ENCODE measurements around the gene PTPRD. TPM values are rescaled to one million over a fixed set of nuclear protein-coding genes. Genes with fewer than 3 reads are reported as not detected.

The PTPRD gene
- total RNA-seq, 2 donors from 2014 or later = 19.6 to 101 TPM

DNA sequence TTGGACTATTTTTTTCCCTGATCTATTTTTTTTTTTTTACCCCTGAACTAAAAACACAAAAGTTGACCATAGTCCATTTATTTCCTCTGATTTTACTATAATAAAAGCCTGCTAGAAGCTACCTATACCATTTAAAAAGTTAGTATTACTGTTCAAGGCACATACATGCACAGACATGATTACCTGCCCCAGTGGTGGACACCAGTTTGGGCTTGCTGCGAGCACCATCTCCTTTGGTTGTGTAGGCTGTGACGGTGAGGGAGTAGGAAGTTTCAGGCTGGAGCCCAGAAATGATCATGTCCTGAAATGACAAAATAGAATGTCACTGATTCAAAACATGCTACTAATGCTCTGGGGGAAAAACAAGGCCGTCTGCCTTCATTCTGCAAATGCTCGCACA is 2120.1 kb downstream of the PTPRD start:
- no peak for DNase-seq (ENCODE audit: low spot score)
- Histone ChIP-seq H3K4me3 (no peak overlapping the region), H3K9me3 (no peaks in the 10 kb centered on the region), H3K27ac (no peak overlapping the region), H3K27me3 (replicated peaks; ENCODE audit: insufficient read depth) (no peaks in the 10 kb centered on the region), H3K4me1 (ENCODE audit: control insufficient read depth in 1 of 2, low read depth in 2 of 2) (no peaks in the 10 kb centered on the region), H3K36me3 (peaks cover 4% of the 10 kb centered on the region)
- TF ChIP-seq, protein P1, sequence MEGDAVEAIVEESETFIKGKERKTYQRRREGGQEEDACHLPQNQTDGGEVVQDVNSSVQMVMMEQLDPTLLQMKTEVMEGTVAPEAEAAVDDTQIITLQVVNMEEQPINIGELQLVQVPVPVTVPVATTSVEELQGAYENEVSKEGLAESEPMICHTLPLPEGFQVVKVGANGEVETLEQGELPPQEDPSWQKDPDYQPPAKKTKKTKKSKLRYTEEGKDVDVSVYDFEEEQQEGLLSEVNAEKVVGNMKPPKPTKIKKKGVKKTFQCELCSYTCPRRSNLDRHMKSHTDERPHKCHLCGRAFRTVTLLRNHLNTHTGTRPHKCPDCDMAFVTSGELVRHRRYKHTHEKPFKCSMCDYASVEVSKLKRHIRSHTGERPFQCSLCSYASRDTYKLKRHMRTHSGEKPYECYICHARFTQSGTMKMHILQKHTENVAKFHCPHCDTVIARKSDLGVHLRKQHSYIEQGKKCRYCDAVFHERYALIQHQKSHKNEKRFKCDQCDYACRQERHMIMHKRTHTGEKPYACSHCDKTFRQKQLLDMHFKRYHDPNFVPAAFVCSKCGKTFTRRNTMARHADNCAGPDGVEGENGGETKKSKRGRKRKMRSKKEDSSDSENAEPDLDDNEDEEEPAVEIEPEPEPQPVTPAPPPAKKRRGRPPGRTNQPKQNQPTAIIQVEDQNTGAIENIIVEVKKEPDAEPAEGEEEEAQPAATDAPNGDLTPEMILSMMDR (IDR thresholded peaks at IDR 0.05) = no peak
- ATAC-seq (ENCODE audit: insufficient number of reproducible peaks, low FRiP score, low read depth) = no peak

DNA sequence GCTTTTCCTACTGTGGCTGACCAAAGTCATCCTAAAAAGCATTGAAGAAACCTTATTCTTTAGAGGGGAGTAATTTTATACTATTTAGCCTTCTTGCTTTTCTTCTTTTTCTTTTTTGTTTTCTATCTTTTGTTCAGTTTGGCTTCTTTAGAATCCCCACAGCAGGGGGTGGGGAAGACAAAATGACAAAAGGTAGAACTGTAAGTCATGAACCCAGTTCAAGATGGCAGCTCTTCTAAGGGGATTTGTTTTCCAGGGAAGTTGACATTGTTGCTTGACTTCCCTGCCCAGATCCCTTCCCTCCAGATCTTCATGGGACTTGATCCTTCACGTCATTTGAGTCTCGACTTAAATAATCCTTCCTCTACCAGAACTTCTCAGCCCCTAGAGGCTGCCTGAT is 2120.8 kb downstream of the PTPRD start:
- DNase-seq (ENCODE audit: low spot score) (no peak), ATAC-seq (ENCODE audit: insufficient number of reproducible peaks, low FRiP score, low read depth) (no peak)
- TF ChIP-seq, protein P1 (IDR thresholded peaks at IDR 0.05) = no peak
- H3K27ac ChIP-seq = no peak overlapping the region
- H3K27me3 ChIP-seq (replicated peaks; ENCODE audit: insufficient read depth) = no peaks in the 10 kb centered on the region
- no peaks in the 10 kb centered on the region for H3K9me3 ChIP-seq
- no peaks in the 10 kb centered on the region for H3K4me1 ChIP-seq (ENCODE audit: control insufficient read depth in 1 of 2, low read depth in 2 of 2)
- H3K4me3 ChIP-seq = no peak overlapping the region
- peaks cover 4% of the 10 kb centered on the region for H3K36me3 ChIP-seq

DNA sequence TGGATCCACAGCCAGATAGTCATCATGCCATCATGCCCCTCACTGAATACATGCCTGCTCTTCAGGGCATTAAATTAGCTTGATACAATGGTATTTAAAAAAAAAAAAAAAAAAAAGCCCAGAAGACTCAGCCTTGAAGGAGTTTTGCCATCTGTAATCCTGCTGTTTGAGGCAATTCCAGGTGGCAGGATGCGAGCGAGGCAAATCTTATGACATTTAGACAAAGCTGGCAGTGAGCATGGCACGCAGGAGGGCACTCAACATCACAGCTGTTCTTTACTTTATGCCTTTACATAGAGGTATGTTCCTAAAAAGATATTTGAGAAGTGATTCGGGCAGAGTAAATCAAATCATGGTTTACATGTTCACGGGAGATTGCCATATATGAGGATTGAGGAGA is 2121.2 kb downstream of the PTPRD start:
- DNase-seq (ENCODE audit: low spot score) (no peak), ATAC-seq (ENCODE audit: insufficient number of reproducible peaks, low FRiP score, low read depth) (no peak)
- H3K27me3 ChIP-seq (replicated peaks; ENCODE audit: insufficient read depth) = no peaks in the 10 kb centered on the region
- no peak overlapping the region for H3K4me3 ChIP-seq
- H3K4me1 ChIP-seq (ENCODE audit: control insufficient read depth in 1 of 2, low read depth in 2 of 2) = no peaks in the 10 kb centered on the region
- peaks cover 4% of the 10 kb centered on the region for H3K36me3 ChIP-seq
- TF ChIP-seq, protein P1 (IDR thresholded peaks at IDR 0.05) = no peak
- no peak overlapping the region for H3K27ac ChIP-seq
- no peaks in the 10 kb centered on the region for H3K9me3 ChIP-seq

DNA sequence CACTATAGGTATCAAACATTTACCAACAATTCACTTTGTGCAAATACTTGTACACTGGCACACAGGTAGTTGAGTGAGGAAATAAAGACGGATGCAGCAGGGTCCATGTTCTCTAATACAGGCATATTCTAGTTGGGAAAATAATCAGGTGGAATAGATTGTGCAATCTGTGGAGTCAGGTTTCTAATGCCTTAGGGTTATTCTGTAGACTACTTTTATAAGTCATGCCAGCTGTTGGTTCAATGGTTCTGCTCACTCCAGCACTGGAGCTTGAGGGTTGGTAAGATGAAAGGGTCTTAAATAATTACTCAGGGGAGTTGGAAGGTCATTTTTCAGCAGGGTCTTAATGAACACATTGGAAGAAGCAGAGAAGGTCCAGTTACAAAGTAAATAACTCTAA is 2123.0 kb downstream of the PTPRD start:
- no peaks in the 10 kb centered on the region for H3K27me3 ChIP-seq (replicated peaks; ENCODE audit: insufficient read depth)
- ATAC-seq (ENCODE audit: insufficient number of reproducible peaks, low FRiP score, low read depth) (no peak), DNase-seq (ENCODE audit: low spot score) (no peak)
- H3K27ac ChIP-seq = no peak overlapping the region
- peaks cover 4% of the 10 kb centered on the region for H3K36me3 ChIP-seq
- no peaks in the 10 kb centered on the region for H3K4me1 ChIP-seq (ENCODE audit: control insufficient read depth in 1 of 2, low read depth in 2 of 2)
- TF ChIP-seq, protein P1 (IDR thresholded peaks at IDR 0.05) = no peak
- H3K4me3 ChIP-seq = no peak overlapping the region
- H3K9me3 ChIP-seq = no peaks in the 10 kb centered on the region

DNA sequence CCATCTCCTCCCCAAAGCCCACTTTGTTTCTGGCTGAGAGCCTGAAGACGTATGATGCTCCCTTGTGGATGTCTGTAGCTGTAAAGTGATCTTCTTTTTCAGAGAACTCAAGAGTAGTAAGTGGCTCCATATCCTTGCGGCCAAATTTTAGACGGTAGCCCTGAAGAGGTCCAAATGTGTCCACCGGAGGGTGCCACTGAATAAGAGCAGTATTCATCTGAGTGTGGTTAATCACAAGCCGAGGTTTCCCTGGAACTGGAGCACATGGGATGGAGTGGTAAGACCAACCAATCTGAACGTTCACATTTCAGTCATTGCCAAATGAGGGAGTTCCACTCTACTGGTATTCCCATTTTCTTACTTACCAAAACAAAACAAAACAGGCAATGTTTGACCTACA is 2126.7 kb downstream of the PTPRD start:
- TF ChIP-seq, protein P1 (IDR thresholded peaks at IDR 0.05) = peak; percentile 40
- Histone ChIP-seq H3K27ac (no peak overlapping the region), H3K36me3 (peaks cover 4% of the 10 kb centered on the region), H3K9me3 (no peaks in the 10 kb centered on the region), H3K4me3 (no peak overlapping the region), H3K27me3 (replicated peaks; ENCODE audit: insufficient read depth) (no peaks in the 10 kb centered on the region), H3K4me1 (ENCODE audit: control insufficient read depth in 1 of 2, low read depth in 2 of 2) (no peaks in the 10 kb centered on the region)
- no peak for ATAC-seq (ENCODE audit: insufficient number of reproducible peaks, low FRiP score, low read depth)
- DNase-seq (ENCODE audit: low spot score) = no peak
